NCI-H2227 treated with DMSO at 0.1 percent for 48 hours (cell line): ENCODE data around the gene NCOA4.
"Not testable (repeated sequence)": the region's sequence is repeated elsewhere in the genome, so short reads cannot be mapped to it uniquely, and the experiment has no call there.

Experiments used
- DNase-seq: peaks from one replicate; lab custom pipeline; 2025; lab: John Stamatoyannopoulos, UW

Gene NCOA4

GRCh38 chr10:46019569-46020343, 10.7 kb downstream of the NCOA4 start:
- no peak for DNase-seq

- no peak for DNase-seq
Measured at GRCh38 chr10:46019177-46019528, 11.3 kb downstream of the NCOA4 start.

GRCh38 chr10:46018453-46019176, 11.8 kb downstream of the NCOA4 start:
- no peak for DNase-seq

- no peak for DNase-seq
Measured at GRCh38 chr10:46017733-46018132, 12.7 kb downstream of the NCOA4 start.

DNA sequence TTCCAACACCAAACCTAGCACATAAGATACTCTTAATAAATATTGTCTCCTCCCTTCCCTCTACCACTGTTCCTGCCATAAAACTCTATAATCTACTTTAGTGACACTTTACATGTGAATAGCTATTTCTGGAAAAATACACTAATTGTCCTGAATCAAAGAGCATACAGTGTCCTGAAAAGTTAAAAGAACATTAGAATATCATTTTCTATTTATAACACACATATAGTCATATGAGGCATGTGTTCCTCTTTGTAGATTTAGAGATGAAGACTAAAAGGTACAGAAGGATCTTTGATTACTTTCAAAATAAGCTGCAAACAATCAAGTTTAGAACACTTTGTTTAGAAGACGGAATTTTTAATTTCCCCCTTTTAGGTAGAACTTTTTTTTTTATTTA, 13.6 kb downstream of the NCOA4 start:
- DNase-seq = no peak

GRCh38 chr10:46016190-46016589, 14.2 kb downstream of the NCOA4 start:
- no peak for DNase-seq

GRCh38 chr10:46014683-46015405, 15.6 kb downstream of the NCOA4 start:
- no peak for DNase-seq

DNA sequence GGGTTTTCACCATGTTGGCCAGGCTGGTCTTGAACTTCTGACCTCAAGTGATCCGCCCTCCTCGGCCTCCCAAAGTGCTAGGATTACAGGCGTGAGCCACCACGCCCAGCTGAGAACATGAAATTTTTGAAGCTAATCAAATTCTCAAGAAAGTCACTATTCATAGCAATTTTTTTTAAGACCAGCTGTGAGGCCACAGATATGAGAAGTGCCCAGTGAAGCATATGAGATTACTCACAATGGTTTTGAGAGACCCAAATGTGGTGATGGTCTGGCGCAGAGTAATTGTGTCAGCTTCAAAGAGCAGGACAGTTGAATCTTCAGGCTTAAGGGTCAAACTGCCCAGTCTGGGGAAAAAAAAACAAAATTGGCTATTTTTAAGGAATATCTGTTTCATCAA, 16.2 kb downstream of the NCOA4 start:
- DNase-seq = no peak

DNA sequence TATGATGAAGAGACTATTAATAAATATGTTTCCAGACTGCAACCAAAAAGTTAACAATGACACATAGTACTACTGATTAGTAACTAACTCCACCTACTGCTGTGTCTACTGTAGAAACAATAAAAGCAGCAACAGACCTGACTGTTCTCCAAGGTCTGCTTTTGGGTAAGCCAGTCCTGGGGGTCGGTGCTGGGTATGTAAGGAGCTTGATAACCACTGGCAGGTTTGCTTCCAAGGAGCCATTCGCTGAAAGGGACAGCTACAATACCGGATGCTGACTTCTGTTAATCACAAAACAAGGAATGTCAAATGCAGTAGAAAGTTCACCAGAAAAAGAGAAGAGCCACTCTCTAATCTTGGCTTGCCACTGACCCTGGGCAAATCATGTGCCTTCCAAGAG, 17.7 kb downstream of the NCOA4 start:
- DNase-seq = no peak

DNA sequence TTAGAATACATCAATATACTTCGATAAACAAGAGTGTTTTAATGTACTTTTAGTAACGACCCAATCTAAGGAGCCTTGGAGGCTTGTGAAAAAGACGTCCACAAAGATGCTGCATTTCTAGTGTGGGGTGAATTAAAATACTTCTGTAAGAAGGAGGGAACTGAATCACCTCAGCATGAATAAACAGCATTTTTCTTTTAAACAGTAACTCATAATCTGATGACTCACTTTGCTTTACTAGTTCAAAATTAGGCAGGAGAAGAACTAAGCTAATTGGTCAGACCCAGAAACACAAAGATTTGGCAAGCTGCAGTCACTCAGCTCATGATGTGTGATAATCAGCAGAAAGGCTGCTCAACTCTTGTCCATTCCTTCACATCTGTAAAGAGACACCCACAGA, 24.2 kb downstream of the NCOA4 start:
- no peak for DNase-seq

DNA sequence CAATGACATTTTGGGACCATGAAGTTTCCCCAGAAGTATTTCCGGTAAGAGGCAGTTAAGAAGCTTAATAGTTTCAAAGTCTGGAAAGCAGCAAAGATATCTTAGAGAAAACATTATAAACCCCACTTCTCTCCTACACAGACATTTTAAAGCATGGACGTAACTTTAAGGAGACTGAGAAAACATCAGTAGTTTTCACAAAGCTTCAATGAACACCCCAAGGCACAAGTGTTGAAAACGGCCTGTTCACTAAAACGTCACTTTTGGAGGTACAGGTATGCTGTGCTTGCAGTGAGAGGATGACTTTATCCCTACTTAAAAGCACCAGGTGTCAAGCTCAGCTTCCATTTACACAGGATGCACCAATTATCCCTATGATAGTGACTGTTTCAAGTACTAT, 25.0 kb downstream of the NCOA4 start:
- no peak for DNase-seq

DNA sequence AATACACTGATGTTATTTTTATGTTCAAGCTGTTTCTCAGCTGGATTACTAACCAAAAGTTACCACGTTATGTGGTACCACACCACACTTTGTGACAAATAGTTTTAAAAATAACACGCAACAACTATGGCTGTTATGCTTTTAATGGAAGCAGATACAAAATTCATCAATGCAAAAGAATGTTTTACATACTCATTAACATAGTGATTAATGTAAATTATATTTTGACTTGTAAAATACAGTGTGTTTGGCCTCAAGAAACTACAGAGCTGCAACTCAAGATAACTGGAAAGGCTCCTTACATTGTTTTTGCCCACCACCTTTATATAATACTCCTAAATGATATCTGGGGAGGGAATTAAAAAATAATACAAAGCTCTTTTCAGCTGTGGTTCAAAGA, 25.5 kb downstream of the NCOA4 start:
- no peak for DNase-seq

DNA sequence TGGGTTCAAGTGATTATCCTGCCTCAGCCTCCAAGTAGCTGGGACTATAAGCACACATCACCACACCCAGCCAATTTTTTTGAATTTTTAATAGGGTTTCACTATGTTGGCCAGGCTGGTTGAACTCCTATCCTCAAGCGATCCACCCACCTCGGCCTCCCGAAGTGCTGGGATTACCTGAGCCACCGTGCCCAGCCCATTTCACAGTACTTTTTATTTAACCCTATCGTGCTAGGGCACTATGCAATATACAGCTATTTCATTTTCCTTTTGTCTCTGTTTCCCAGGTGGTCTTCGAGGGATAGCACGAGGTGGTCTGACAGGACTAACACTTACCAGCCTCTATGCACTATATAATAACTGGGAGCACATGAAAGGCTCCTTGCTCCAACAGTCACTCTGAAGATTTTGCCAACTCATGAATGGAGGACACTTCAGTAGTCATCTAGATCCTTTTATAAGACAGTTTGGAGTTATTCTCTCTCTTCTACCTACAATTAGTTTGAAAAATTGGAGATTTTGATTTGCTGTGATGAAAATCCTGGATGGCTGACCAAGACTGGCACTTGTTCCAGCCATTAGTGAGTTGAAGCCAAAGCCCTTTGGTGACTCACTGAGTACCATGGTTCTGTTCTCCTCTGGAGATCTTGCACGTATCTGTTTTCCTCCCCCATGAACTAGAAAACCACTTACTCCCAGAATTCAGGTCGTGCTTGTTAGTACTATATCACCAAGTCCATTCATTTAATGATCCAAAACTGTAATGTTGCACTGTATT, 27.3 kb downstream of the NCOA4 start:
- no peak for DNase-seq

GRCh38 chr10:46002189-46002687, 28.2 kb downstream of the NCOA4 start:
- not testable (repeated sequence) for DNase-seq

- no peak for DNase-seq
Measured at GRCh38 chr10:46001187-46001756, 29.2 kb downstream of the NCOA4 start.

DNA sequence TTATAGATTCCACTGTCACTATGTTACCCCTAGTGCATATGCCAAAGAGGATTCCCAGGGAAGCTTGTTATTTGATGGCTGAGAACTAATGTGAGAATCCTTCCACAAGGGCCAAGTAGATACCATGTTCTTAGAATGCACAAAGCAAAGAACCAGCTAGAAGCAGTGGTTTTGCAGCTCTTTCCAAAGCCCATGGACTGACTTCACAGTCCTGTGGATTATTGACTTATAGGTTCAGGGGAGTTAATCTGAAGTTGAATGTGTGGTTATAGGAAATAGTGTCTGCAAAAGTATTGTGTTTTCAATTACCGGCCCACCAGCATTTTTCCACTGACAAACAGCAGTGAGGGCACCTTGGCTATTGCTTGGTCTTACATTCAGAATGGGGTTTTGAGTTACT, 29.9 kb downstream of the NCOA4 start:
- DNase-seq = no peak

GRCh38 chr10:45999955-46000354, 30.5 kb downstream of the NCOA4 start:
- DNase-seq = not testable (repeated sequence)

DNA sequence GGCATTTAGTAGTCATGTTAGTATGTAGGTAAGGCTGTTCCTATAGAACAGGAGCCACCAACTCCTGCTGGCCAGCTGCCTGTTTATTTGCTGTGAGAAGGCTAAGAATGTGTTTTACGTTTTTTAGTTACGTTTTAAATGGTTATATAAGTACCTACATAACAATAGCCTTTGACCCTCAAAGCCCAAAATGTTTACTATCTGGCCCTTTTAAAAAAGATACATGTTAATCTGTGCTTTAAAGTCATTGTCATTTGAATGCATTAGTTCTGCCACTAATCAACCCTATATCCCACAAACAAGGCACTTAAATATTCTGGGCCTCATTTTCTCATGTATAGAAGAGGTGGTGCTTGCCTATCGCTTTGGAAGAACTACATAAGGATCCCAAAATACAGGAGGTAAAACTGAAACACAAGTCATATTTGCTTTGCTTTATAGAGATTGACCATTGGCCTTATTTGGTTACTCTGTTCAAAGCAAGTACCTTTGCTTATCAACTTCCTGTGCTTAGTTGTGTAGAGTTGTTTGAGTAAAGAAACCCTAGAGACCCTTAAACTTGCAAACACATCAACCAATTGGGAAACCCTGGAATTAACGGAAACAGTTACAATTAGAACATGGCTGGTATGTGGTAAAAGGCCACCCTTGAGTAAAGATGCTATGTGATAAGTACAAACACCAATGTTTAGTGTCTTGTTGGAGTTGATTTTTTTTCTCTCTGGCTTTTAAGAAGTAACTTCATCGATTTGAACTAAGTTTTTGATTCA, 32.2 kb downstream of the NCOA4 start:
- DNase-seq = no peak

DNA sequence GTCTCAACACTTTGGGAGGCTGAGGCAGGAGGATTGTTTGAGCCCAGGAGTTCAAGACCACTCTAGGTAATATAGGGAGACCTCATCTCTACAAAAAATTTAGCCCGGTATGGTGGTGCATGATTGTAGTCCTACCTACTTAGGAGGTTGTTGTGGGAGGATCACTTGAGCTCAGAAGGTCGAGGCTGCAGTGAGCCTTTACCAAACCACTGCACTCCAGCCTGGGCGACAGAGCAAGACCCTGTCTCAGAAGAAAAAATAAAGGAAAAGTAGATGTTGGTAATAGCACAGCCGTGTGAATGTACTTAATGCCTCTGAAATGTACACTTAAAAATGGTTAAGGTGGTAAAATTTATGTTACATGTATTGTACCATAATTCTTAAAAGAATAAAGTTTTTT, 32.9 kb downstream of the NCOA4 start:
- no peak for DNase-seq

GRCh38 chr10:45985590-45985989, 44.8 kb downstream of the NCOA4 start:
- not testable (repeated sequence) for DNase-seq

DNA sequence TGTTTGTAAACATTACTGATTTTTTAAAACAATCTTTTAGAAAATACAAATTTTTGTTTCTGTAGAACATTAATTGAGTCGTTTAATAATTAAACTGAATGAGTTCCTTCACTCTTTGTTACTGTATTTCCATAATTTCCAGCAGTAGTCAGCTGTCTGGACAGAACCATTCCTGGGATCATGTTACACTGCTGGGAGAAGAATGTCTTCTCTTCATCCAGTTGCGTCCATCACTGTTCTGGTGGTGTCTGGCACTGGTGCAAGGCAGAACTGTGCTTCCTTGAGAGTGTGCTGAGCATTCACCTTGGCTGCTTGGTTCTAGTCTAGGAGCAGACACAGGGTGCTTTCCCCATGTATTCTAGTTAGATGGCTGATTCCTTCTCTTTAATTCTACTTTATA, 46.0 kb downstream of the NCOA4 start:
- not testable (repeated sequence) for DNase-seq
